Endodermal cell (in vitro differentiated cells): Measurements from ENCODE around the gene TTC38. TPM values are rescaled to one million over a fixed set of nuclear protein-coding genes. Genes with fewer than 3 reads are reported as not detected.
A peak's percentile ranks its signal among the peaks of the same experiment; 100 is the strongest.

Experiments
- DNase-seq: peaks from one replicate; pipeline ENCODE4 v3.0.0-alpha.2; 2017
- H3K27ac ChIP-seq: 2 replicates; pipeline ENCODE4 v1.5.1; 2013; ENCODE audit warnings: mild to moderate bottlenecking, low read depth, low read length, moderate library complexity
- H3K27me3 ChIP-seq: 2 replicates; pipeline ENCODE4 v1.6.1; 2013; ENCODE audit warnings: mild to moderate bottlenecking, low read length, moderate library complexity; ENCODE audit not compliant: insufficient read depth, control insufficient read depth, poor library complexity, severe bottlenecking
- H3K36me3 ChIP-seq: 2 replicates; pipeline ENCODE4 v1.7.0; 2013; ENCODE audit warnings: mild to moderate bottlenecking, low read length, moderate library complexity; ENCODE audit not compliant: control insufficient read depth, insufficient read depth
- H3K4me1 ChIP-seq: one replicate; pipeline ENCODE4 v1.7.0; 2013; ENCODE audit warnings: low read length; ENCODE audit not compliant: control insufficient read depth, insufficient read depth
- H3K4me3 ChIP-seq: 2 replicates; pipeline ENCODE4 v1.5.1; 2013; ENCODE audit warnings: mild to moderate bottlenecking, low read length, moderate library complexity
- H3K9ac ChIP-seq: 2 replicates; pipeline ENCODE4 v1.6.1; 2013; ENCODE audit warnings: mild to moderate bottlenecking, low read length, moderate library complexity; ENCODE audit not compliant: poor library complexity, severe bottlenecking; ENCODE audit errors: extremely low read depth
- H3K9me3 ChIP-seq: 2 replicates; pipeline ENCODE4 v1.6.1; 2013; ENCODE audit warnings: mild to moderate bottlenecking, low read length, moderate library complexity; ENCODE audit not compliant: control insufficient read depth
- H3K27ac Mint-ChIP-seq: 2 replicates; pipeline ENCODE4 v1.8.0; 2020; ENCODE audit warnings: mixed read lengths
- H3K27me3 Mint-ChIP-seq: 2 replicates; pipeline ENCODE4 v1.8.0; 2021; ENCODE audit warnings: mild to moderate bottlenecking, mixed read lengths; ENCODE audit not compliant: insufficient read depth
- H3K36me3 Mint-ChIP-seq: 2 replicates; pipeline ENCODE4 v1.8.0; 2020; ENCODE audit warnings: low read depth, mixed read lengths
- H3K4me1 Mint-ChIP-seq: 2 replicates; pipeline ENCODE4 v1.8.0; 2020; ENCODE audit warnings: mixed read lengths
- H3K4me3 Mint-ChIP-seq: 2 replicates; pipeline ENCODE4 v1.8.0; 2020; ENCODE audit warnings: mild to moderate bottlenecking, moderate library complexity, mixed read lengths
- H3K9me3 Mint-ChIP-seq: 2 replicates; pipeline ENCODE4 v1.8.0; 2020; ENCODE audit warnings: mild to moderate bottlenecking, mixed read lengths
- CTCF ChIP-seq: fragments of 200-600 bp; sonication (generic); conservative IDR thresholded peaks from 2 replicates; pipeline ENCODE4 v1.5.0; 2021; ENCODE audit warnings: antibody characterized with exemption, mild to moderate bottlenecking
- WGBS, 2 experiments: methylation state at CpG; one replicate each; pipeline versions ENCODE4 v1.1.5 to v1.1.7; 2013; ENCODE audit warnings: missing lambda C conversion rate in 2 of 2, mixed read lengths in 1 of 2; ENCODE audit not compliant: insufficient coverage in 1 of 2, insufficient read length in 1 of 2; 5-methylcytosine and 5-hydroxymethylcytosine counted together
- total RNA-seq, 2 donors: library from RNA; stranded (reverse); fragmentation: NEBNext Ultra II Directional in 1 of 2; extraction: Animal tissue kit (Norgen Biotek cat#: 25700) in 1 of 2; gene quantifications; 2 replicates in 1 of 2; 3 replicates in 1 of 2; pipeline ENCODE4 v1.2.1, GENCODE V29; 2021

The TTC38 gene
- total RNA-seq, 2 donors from 2014 or later = 35.9 to 47.1 TPM

- peaks cover 75% of the 10 kb centered on the region for H3K36me3 Mint-ChIP-seq
- H3K36me3 ChIP-seq = peaks cover 73% of the 10 kb centered on the region
- TF ChIP-seq CTCF = no peak
- no peak overlapping the region for H3K4me3 Mint-ChIP-seq
- no peaks in the 10 kb centered on the region for H3K4me1 ChIP-seq
- H3K9me3 Mint-ChIP-seq = no peaks in the 10 kb centered on the region
- H3K4me3 ChIP-seq = no peak overlapping the region
- no peaks in the 10 kb centered on the region for H3K27me3 ChIP-seq
- 90 to 93% methylated on average over 14 to 15 of the region's 15 CpGs for WGBS, 2 experiments
- H3K27me3 Mint-ChIP-seq = no peaks in the 10 kb centered on the region
- H3K4me1 Mint-ChIP-seq = no peaks in the 10 kb centered on the region
- H3K27ac Mint-ChIP-seq = no peak overlapping the region
- no peak for DNase-seq
- H3K9me3 ChIP-seq = no peaks in the 10 kb centered on the region
- H3K27ac ChIP-seq = no peak overlapping the region
- H3K9ac ChIP-seq = no peak overlapping the region
Observed at GRCh38 chr22:46318576-46318975, 50.8 kb downstream of the TTC38 start.

DNA sequence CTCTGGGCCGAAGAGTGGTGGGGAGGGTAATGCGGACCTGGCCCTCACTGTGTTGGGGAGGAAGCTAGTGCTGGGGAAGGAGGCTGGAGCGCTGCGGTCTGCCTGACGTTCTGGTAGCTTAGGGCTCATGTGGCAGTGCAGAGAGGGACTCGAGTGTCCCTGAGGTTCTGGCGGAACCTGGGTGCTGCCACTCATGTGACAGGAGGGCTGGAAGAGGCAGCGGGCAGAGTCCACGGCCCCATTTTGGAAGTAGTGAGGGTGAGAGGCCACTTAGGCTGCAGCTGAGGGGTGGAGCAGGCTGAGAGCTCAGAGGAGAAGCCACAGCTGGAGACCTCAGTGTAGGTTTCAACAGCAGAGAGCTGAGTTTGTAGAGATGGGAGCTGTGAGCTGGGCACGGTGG is 51.5 kb downstream of the TTC38 start:
- Histone ChIP-seq H3K4me3 (no peak overlapping the region), H3K9me3 (no peaks in the 10 kb centered on the region), H3K27me3 (no peaks in the 10 kb centered on the region), H3K4me1 (no peaks in the 10 kb centered on the region), H3K27ac (no peak overlapping the region), H3K36me3 (peaks cover 72% of the 10 kb centered on the region), H3K9ac (no peak overlapping the region)
- Mint-ChIP-seq H3K27me3 (no peaks in the 10 kb centered on the region), H3K9me3 (no peaks in the 10 kb centered on the region), H3K36me3 (peaks cover 80% of the 10 kb centered on the region), H3K27ac (peak overlapping the region; percentile 14), H3K4me3 (no peak overlapping the region), H3K4me1 (no peaks in the 10 kb centered on the region)
- no peak for TF ChIP-seq CTCF
- 98 to 99% methylated on average over 7 to 10 of the region's 10 CpGs for WGBS, 2 experiments
- no peak for DNase-seq

DNA sequence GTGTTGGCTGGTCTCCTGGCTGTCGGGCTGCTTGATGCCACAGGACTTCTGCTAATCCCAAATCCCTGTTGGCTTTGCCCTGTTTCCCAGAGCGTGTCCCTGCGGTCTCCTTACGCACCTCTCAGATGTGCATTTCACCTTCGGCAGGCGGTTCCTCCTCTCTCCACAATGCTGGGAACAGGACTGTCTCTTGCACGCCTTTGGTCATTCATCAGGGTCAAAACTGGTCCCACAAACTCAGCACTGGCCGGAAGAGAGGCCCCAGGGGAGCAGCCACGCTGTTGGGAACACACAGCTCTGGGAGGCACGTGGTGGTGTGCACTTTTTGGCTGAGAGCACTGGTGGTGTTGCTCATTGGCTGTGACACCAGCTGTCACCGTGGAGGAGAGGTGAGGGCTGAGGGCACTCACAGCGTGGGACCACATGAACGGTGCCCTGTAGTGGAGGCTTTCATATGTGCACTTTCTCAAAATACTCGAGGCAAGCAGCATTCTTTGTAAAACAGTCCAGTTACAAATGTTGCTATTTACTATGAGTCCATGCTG is 52.4 kb downstream of the TTC38 start:
- peaks cover 84% of the 10 kb centered on the region for H3K36me3 Mint-ChIP-seq
- Histone ChIP-seq H3K4me1 (no peaks in the 10 kb centered on the region), H3K36me3 (peaks cover 77% of the 10 kb centered on the region), H3K9ac (no peak overlapping the region), H3K27ac (no peak overlapping the region), H3K27me3 (no peaks in the 10 kb centered on the region), H3K4me3 (no peak overlapping the region), H3K9me3 (no peaks in the 10 kb centered on the region)
- H3K27ac Mint-ChIP-seq = peak overlapping the region; percentile 80
- H3K27me3 Mint-ChIP-seq = no peaks in the 10 kb centered on the region
- WGBS, 2 experiments = 94 to 99% methylated on average over 10 to 14 of the region's 14 CpGs
- H3K9me3 Mint-ChIP-seq = no peaks in the 10 kb centered on the region
- TF ChIP-seq CTCF = no peak
- H3K4me3 Mint-ChIP-seq = no peak overlapping the region
- H3K4me1 Mint-ChIP-seq = no peaks in the 10 kb centered on the region
- DNase-seq = no peak
